ENCODE measurements around the gene FNDC4. TPM values are rescaled to one million over a fixed set of nuclear protein-coding genes. Genes with fewer than 3 reads are reported as not detected.

The FNDC4 gene
- total and polyA plus RNA-seq, 8 donors = 3.1 to 12.7 (median 8.7) TPM

DNA sequence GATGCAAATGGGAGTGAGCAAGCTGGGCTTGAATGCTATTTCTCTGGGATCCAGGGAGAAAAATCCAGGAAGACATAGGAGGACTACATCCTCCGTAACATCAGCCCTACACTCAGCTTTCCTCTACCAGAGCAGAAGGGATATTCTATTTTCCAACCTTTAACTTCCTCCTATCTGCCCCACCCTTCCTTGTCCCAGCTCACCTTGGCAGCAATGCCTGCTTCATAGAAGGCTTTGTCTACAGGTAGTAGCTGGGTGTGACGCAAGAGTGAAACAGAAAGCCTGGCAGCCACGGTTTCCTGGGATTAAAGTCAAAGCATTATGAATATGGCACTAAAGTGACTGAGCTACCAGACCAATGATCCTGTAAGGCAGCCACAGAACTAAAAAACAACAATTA, 48.9 kb downstream of the FNDC4 start:
- H3K27me3 ChIP-seq = no peaks in the 10 kb centered on the region
- FAIRE-seq (no peak), DNase-seq (peak; percentile 60 to 85 (median 77)), ATAC-seq (peak; percentile 55 to 82 (median 71))
- peak overlapping the region; percentile 60 to 84 (median 76) for H3K27ac ChIP-seq
- TF ChIP-seq, protein P1, sequence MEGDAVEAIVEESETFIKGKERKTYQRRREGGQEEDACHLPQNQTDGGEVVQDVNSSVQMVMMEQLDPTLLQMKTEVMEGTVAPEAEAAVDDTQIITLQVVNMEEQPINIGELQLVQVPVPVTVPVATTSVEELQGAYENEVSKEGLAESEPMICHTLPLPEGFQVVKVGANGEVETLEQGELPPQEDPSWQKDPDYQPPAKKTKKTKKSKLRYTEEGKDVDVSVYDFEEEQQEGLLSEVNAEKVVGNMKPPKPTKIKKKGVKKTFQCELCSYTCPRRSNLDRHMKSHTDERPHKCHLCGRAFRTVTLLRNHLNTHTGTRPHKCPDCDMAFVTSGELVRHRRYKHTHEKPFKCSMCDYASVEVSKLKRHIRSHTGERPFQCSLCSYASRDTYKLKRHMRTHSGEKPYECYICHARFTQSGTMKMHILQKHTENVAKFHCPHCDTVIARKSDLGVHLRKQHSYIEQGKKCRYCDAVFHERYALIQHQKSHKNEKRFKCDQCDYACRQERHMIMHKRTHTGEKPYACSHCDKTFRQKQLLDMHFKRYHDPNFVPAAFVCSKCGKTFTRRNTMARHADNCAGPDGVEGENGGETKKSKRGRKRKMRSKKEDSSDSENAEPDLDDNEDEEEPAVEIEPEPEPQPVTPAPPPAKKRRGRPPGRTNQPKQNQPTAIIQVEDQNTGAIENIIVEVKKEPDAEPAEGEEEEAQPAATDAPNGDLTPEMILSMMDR (IDR thresholded peaks at IDR 0.05) = no peak
- H3K4me1 ChIP-seq = peaks cover 0 to 11% (median 3%) of the 10 kb centered on the region in 3 donors
- intact Hi-C loops (cut with DNase I) = no loop called here
- H3K9me3 ChIP-seq = no peaks in the 10 kb centered on the region
- peaks cover 0 to 24% (median 11%) of the 10 kb centered on the region in 3 donors for H3K36me3 ChIP-seq
- 49 to 50% methylated on average over 3 of the region's 3 CpGs for WGBS, 2 donors
- H3K4me3 ChIP-seq = no peak overlapping the region

DNA sequence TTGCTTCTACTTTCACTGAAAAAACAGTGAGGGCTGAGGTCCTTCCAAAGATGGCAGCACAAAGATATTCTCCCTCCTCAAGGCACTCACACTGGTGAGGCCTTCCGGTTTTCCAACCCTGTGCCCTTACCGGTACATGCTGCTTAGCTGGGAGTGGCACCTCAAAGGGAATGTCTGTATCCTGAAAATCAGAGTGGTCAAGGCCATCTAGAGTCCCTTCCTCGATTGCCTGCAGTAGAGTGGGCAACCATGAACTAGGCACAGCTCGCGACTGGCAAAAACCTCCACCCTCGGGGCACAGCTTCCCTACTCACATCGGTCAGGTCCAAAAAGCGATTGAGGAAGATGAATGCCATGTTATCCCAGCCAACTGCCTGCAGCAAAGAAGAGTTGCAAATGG, 49.4 kb downstream of the FNDC4 start:
- Histone ChIP-seq H3K36me3 (peaks cover 0 to 28% (median 12%) of the 10 kb centered on the region in 3 donors), H3K27ac (peak overlapping the region; percentile 60 to 84 (median 76)), H3K4me3 (no peak overlapping the region), H3K9me3 (no peaks in the 10 kb centered on the region), H3K27me3 (no peaks in the 10 kb centered on the region), H3K4me1 (peaks cover 0 to 11% (median 3%) of the 10 kb centered on the region in 3 donors)
- ATAC-seq = no peak
- FAIRE-seq = no peak
- TF ChIP-seq, protein P1 (IDR thresholded peaks at IDR 0.05) = no peak
- 85 to 87% methylated on average over 8 of the region's 8 CpGs for WGBS, 2 donors
- intact Hi-C loops (cut with DNase I) = no loop called here
- no peak for DNase-seq

DNA sequence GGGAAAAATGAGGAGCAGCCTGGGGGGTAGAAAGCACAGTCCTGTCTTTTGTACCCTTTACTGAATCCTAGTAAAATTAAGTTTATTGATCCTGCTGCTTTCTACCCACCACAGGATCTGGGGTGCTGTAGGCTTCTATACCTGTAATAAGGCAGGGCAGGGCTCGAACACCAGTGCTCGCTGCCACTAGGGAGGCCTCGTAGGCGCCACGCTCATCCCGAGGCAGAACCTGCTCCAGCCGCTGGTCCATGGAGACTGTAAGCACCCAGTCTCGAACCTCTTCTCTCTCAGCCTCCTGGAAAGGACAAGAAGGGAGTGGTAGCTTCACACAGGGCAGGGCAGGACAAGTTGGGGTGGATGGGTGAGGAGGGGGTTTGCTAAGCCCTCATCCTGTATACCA, 49.8 kb downstream of the FNDC4 start:
- 90 to 93% methylated on average over 8 of the region's 8 CpGs for WGBS, 2 donors
- H3K36me3 ChIP-seq = peaks cover 2 to 33% (median 17%) of the 10 kb centered on the region in 3 donors
- no peaks in the 10 kb centered on the region for H3K27me3 ChIP-seq
- H3K27ac ChIP-seq = peak overlapping the region in 3 of 4 donors; percentile 60 to 84 (median 82)
- H3K9me3 ChIP-seq = no peaks in the 10 kb centered on the region
- no peak overlapping the region for H3K4me3 ChIP-seq
- peaks cover 0 to 11% (median 3%) of the 10 kb centered on the region in 3 donors for H3K4me1 ChIP-seq
- FAIRE-seq = no peak
- no peak for DNase-seq
- TF ChIP-seq, protein P1 (IDR thresholded peaks at IDR 0.05) = no peak
- intact Hi-C loops (cut with DNase I) = no loop called here
- no peak for ATAC-seq

DNA sequence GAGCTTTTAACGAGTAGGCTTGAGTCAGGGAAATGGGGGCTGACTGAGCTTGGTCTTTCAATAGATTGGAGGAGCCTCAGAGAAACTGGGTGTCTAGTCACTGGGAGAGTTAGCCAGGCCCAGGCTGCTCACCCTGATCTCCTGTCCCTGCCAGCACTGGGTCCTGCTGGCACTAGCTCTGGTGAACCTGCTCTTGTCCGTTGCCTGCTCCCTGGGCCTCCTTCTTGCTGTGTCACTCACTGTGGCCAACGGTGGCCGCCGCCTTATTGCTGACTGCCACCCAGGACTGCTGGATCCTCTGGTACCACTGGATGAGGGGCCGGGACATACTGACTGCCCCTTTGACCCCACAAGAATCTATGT, 52.1 kb downstream of the FNDC4 start:
- WGBS, 2 donors = 43 to 50% methylated on average over 6 of the region's 6 CpGs
- DNase-seq (peak in 5 of 6 donors; percentile 22 to 76 (median 55)), FAIRE-seq (no peak), ATAC-seq (peak; percentile 23 to 34 (median 26))
- H3K4me3 ChIP-seq = peak overlapping the region; percentile 27 to 62 (median 53)
- H3K36me3 ChIP-seq = peaks cover 5 to 43% (median 31%) of the 10 kb centered on the region in 3 donors
- peaks cover 0 to 11% (median 3%) of the 10 kb centered on the region in 3 donors for H3K4me1 ChIP-seq
- H3K27ac ChIP-seq = peak overlapping the region; percentile 61 to 75 (median 68)
- H3K9me3 ChIP-seq = no peaks in the 10 kb centered on the region
- TF ChIP-seq, protein P1 (IDR thresholded peaks at IDR 0.05) = no peak
- intact Hi-C loops (cut with DNase I) = no loop called here
- H3K27me3 ChIP-seq = no peaks in the 10 kb centered on the region

All from pancreas (tissue), 10 donors.